Calu3 (cell line): ENCODE data around the gene MED13. TPM values are rescaled to one million over a fixed set of nuclear protein-coding genes. Genes with fewer than 3 reads are reported as not detected.
A peak's percentile ranks its signal among the peaks of the same experiment; 100 is the strongest.

Experiments used
- BruUV-seq: library from RNA; stranded (reverse); fragments of 400-500 nt; replicated peaks from 2 replicates; lab custom pipeline; 2021; lab: Mats Ljungman, UMichigan
- CTCF ChIA-PET: fragments of 300-600 bp; sonication (Branson Sonifier 250); formaldehyde crosslinking; loops from one replicate; lab custom pipeline; 2022; ENCODE audit warnings: antibody characterized with exemption; lab: Charles Lee
- DNase-seq: peaks from one replicate; pipeline ENCODE4 v3.0.0; 2022
- H3K27ac Mint-ChIP-seq: one replicate; pipeline ENCODE4 v1.8.0; 2022; ENCODE audit warnings: mixed read lengths; ENCODE audit not compliant: unreplicated experiment
- H3K27me3 Mint-ChIP-seq: one replicate; pipeline ENCODE4 v1.8.0; 2022; ENCODE audit warnings: mixed read lengths; ENCODE audit not compliant: unreplicated experiment
- H3K36me3 Mint-ChIP-seq: one replicate; pipeline ENCODE4 v1.8.0; 2022; ENCODE audit warnings: mild to moderate bottlenecking, moderate library complexity, mixed read lengths; ENCODE audit not compliant: insufficient read depth, unreplicated experiment
- H3K4me1 Mint-ChIP-seq: one replicate; pipeline ENCODE4 v1.8.0; 2022; ENCODE audit warnings: mild to moderate bottlenecking, low read depth, mixed read lengths; ENCODE audit not compliant: unreplicated experiment
- H3K4me3 Mint-ChIP-seq: one replicate; pipeline ENCODE4 v1.8.0; 2022; ENCODE audit warnings: mild to moderate bottlenecking, low read depth, moderate library complexity, mixed read lengths; ENCODE audit not compliant: unreplicated experiment
- H3K9me3 Mint-ChIP-seq: one replicate; pipeline ENCODE4 v1.8.0; 2022; ENCODE audit warnings: low read depth, mixed read lengths; ENCODE audit not compliant: unreplicated experiment
- intact Hi-C: fragments of 100-400 bp; cut with micrococcal nuclease; formaldehyde crosslinking; loops from one replicate; pipeline ENCODE4 v1.10.0; 2022; ENCODE audit not compliant: unreplicated experiment
- total RNA-seq: library from RNA; stranded (reverse); gene quantifications from 2 replicates; pipeline ENCODE4 v1.2.3, GENCODE V29; 2022
- TF ChIP-seq, protein P1 (sequence below): fragments of 200-600 bp; IDR thresholded peaks from one replicate; pipeline ENCODE4 v1.8.0; 2022; ENCODE audit warnings: antibody characterized with exemption; ENCODE audit not compliant: unreplicated experiment

MED13 gene
- total RNA-seq, 1 experiment from 2014 or later = 50.2 TPM

DNA sequence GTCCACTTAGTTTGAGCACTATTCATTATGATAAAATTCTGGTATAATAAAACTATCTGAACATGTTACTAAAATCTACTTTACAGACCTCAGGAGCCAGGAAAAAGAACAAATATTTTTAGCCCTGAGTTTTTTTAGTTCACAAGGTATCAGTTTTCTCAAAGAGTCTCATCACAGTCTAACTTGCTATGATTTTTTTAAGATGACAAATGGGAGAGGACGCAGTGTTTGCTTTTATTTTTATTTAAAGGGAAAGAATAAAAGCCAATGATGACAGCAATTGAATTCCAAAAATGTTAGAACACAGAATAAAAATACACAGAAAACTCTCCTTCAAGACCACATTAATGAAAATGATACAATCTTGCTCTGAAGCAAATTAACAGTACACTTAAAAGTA is 7.4 kb downstream of the MED13 start:
- TF ChIP-seq, protein P1, sequence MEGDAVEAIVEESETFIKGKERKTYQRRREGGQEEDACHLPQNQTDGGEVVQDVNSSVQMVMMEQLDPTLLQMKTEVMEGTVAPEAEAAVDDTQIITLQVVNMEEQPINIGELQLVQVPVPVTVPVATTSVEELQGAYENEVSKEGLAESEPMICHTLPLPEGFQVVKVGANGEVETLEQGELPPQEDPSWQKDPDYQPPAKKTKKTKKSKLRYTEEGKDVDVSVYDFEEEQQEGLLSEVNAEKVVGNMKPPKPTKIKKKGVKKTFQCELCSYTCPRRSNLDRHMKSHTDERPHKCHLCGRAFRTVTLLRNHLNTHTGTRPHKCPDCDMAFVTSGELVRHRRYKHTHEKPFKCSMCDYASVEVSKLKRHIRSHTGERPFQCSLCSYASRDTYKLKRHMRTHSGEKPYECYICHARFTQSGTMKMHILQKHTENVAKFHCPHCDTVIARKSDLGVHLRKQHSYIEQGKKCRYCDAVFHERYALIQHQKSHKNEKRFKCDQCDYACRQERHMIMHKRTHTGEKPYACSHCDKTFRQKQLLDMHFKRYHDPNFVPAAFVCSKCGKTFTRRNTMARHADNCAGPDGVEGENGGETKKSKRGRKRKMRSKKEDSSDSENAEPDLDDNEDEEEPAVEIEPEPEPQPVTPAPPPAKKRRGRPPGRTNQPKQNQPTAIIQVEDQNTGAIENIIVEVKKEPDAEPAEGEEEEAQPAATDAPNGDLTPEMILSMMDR = no peak
- peaks cover 32% of the 10 kb centered on the region for H3K4me1 Mint-ChIP-seq
- no peak overlapping the region for H3K27ac Mint-ChIP-seq
- H3K4me3 Mint-ChIP-seq = no peak overlapping the region
- CTCF ChIA-PET = interaction anchor here (1.0 kb wide), 1 partner anchor 52 kb away, joined by 4 read pairs; no protein-coding TSS in a partner anchor
- no peaks in the 10 kb centered on the region for H3K9me3 Mint-ChIP-seq
- intact Hi-C loops = no loop called here
- DNase-seq = no peak
- BruUV-seq = no TSS peak
- peaks cover 29% of the 10 kb centered on the region for H3K36me3 Mint-ChIP-seq
- no peaks in the 10 kb centered on the region for H3K27me3 Mint-ChIP-seq

DNA sequence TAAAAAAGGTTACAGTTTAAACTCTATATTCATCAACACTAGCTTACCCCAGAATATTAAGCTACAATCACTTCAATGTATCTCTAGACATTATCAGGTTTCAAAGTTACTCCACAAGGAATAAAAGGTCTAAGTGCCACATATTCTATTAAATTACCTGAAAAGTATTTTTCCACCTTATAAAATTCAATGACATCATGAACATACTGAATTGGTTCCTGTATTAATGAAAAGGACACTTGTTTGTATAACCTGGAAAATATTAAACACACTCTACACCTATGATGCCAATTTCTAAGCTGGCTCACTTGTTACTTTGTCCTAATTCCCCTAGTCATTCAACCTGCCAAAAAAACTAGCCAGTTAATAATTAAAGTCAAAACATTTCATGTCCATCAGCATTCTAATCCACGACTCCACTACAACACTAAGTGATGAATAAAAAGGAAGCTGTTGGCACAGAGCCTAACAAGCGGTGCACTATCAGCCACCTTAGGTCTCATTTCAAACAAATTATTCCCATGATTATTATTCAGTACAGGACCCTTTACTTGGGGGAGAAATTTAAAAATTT is 12.2 kb downstream of the MED13 start:
- H3K4me3 Mint-ChIP-seq = no peak overlapping the region
- peaks cover 31% of the 10 kb centered on the region for H3K36me3 Mint-ChIP-seq
- no peaks in the 10 kb centered on the region for H3K27me3 Mint-ChIP-seq
- no TSS peak for BruUV-seq
- DNase-seq = peak; percentile 31
- CTCF ChIA-PET = interaction anchor here (0.5 to 3.2 kb wide), 6 partner anchors 10 to 866 kb away, joined by 3 to 17 read pairs (median 4); partner anchors contain the start of gene MED13
- intact Hi-C loops = no loop called here
- no peaks in the 10 kb centered on the region for H3K9me3 Mint-ChIP-seq
- H3K4me1 Mint-ChIP-seq = peaks cover 49% of the 10 kb centered on the region
- TF ChIP-seq, protein P1 = no peak
- H3K27ac Mint-ChIP-seq = peak overlapping the region; percentile 71

DNA sequence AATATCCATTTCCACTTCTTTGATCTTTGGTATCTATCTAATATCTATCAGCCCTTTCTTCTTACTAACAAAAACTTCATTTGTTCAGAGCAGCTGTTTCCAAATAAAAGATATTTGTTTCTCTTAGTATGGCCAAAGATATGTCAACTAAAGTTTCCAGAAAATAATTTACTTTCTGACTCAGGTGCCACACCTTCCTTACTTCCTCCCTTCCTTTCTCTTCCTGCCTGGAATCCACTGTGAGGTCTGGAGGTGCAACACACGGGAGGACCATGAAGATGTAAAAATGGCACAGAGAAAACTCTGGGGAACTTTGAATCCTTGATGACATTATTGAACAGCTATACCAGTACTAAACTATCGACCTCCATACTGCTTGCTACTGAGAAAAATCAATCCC is 14.0 kb downstream of the MED13 start:
- Mint-ChIP-seq H3K9me3 (no peaks in the 10 kb centered on the region), H3K4me1 (peaks cover 43% of the 10 kb centered on the region), H3K4me3 (peak overlapping the region; percentile 30), H3K27ac (peak overlapping the region; percentile 88), H3K27me3 (no peaks in the 10 kb centered on the region), H3K36me3 (peaks cover 34% of the 10 kb centered on the region)
- TF ChIP-seq, protein P1 = no peak
- CTCF ChIA-PET = interaction anchor here (0.6 kb wide), 1 partner anchor 92 kb away, joined by 4 read pairs; no protein-coding TSS in a partner anchor
- no TSS peak for BruUV-seq
- intact Hi-C loops = no loop called here
- DNase-seq = no peak

GRCh38 chr17:62049299-62049698 is 15.8 kb downstream of the MED13 start:
- no peaks in the 10 kb centered on the region for H3K9me3 Mint-ChIP-seq
- H3K36me3 Mint-ChIP-seq = peaks cover 34% of the 10 kb centered on the region
- H3K4me3 Mint-ChIP-seq = no peak overlapping the region
- TF ChIP-seq, protein P1 = no peak
- no peaks in the 10 kb centered on the region for H3K27me3 Mint-ChIP-seq
- BruUV-seq = no TSS peak
- H3K27ac Mint-ChIP-seq = no peak overlapping the region
- DNase-seq = no peak
- H3K4me1 Mint-ChIP-seq = peaks cover 43% of the 10 kb centered on the region
- intact Hi-C loops = no loop called here
- CTCF ChIA-PET = no interaction called here
